HepG2 (cell line): ENCODE results near the gene IGFBP5.

Experiments used
- ASH2L ChIP-seq: fragments of 300-600, 200-600 bp; sonication (generic); IDR thresholded peaks from 2 replicates; pipeline ENCODE4 v1.7.0; 2017; ENCODE audit warnings: low read depth, mild to moderate bottlenecking, moderate library complexity, mixed read lengths, low read length; ENCODE audit not compliant: insufficient read length
- BRD4 ChIP-seq: sonication (generic); formaldehyde crosslinking; IDR thresholded peaks from 2 replicates; pipeline ENCODE4 v1.4.0; 2020; ENCODE audit warnings: missing genetic modification reagents
- EED ChIP-seq: sonication (generic); formaldehyde crosslinking; IDR thresholded peaks from 2 replicates; pipeline ENCODE4 v1.5.0; 2020; ENCODE audit warnings: mild to moderate bottlenecking, missing genetic modification reagents
- ELF1 ChIP-seq: sonication (generic); formaldehyde crosslinking; IDR thresholded peaks from 2 replicates; pipeline ENCODE4 v1.4.0; 2020; ENCODE audit warnings: missing genetic modification reagents
- EZH2 ChIP-seq: conservative IDR thresholded peaks from 2 replicates; pipeline ENCODE4 v1.6.1; 2012; ENCODE audit warnings: mild to moderate bottlenecking, low read depth, low read length, moderate library complexity
- IRF2 ChIP-seq: IDR thresholded peaks from 2 replicates; pipeline ENCODE4 v1.6.1; 2018; ENCODE audit warnings: missing genetic modification reagents, missing compliant biosample characterization
- KLF13 ChIP-seq: sonication (generic); formaldehyde crosslinking; IDR thresholded peaks from 2 replicates; pipeline ENCODE4 v1.4.0; 2020; ENCODE audit warnings: mild to moderate bottlenecking, missing genetic modification reagents
- SRSF4 ChIP-seq: fragments of 200-400 bp; formaldehyde crosslinking; IDR thresholded peaks from one replicate; pipeline ENCODE4 v1.6.1; 2018; ENCODE audit warnings: mild to moderate bottlenecking, low read depth, low read length, moderate library complexity; ENCODE audit not compliant: poor library complexity, severe bottlenecking
- YY1 ChIP-seq: IDR thresholded peaks from 2 replicates; pipeline ENCODE4 v1.6.1; 2011; ENCODE audit warnings: low read length, low read depth, moderate library complexity, mild to moderate bottlenecking; ENCODE audit not compliant: insufficient read depth, insufficient replicate concordance
- ZNF343 ChIP-seq: sonication (generic); formaldehyde crosslinking; IDR thresholded peaks from 2 replicates; pipeline ENCODE4 v1.4.0; 2020; ENCODE audit warnings: mild to moderate bottlenecking, missing genetic modification reagents
- ZNF747 ChIP-seq: sonication (generic); formaldehyde crosslinking; IDR thresholded peaks from 2 replicates; pipeline ENCODE4 v1.8.1; 2023; ENCODE audit warnings: missing genetic modification reagents, mild to moderate bottlenecking, borderline replicate concordance
- ZNF792 ChIP-seq: IDR thresholded peaks from 2 replicates; pipeline ENCODE4 v1.6.1; 2016
- TF ChIP-seq, protein P1 (sequence below): sonication (generic); formaldehyde crosslinking; IDR thresholded peaks from 2 replicates; pipeline ENCODE4 v1.5.1; 2020; ENCODE audit warnings: mild to moderate bottlenecking, missing genetic modification reagents, moderate library complexity
- TF ChIP-seq, protein P2 (sequence below): sonication (generic); formaldehyde crosslinking; IDR thresholded peaks from 2 replicates; pipeline ENCODE4 v1.5.0; 2020; ENCODE audit warnings: mild to moderate bottlenecking, missing genetic modification reagents, moderate library complexity

DNA sequence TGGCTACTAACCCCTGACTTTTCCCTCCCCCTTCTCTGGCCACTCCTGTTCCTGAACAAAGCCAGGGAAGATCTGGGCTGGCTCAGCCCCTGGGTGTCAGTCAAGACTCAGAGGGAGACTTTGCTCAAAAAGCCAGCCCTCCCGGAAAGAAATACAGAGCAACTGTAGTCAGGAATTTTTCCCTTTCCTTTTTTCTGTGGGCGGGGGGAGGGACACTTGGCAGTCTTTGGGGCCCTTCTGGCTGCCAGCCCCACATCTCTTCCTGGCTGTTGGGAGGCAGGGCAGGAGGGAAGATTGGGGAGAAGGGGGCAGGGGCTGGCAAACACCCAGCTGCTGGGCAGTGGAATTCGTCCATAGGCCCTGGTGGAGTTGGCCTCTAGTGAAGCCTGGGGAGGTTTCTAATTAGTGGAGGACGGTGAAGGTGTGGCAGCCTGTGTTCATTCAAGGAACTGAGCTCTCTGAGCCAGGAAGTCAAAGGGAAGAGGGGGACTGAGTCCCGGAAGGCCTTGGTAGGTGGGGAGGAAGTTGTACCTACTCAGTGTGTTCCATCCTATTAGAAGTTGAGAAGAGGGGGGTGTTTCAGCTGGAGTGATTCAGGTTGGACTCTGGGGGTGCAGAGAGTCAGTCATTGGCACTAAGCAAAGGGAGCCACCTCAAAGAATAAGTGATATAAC lies 51.2 kb downstream of the IGFBP5 start:
- TF ChIP-seq YY1 (no peak), ZNF343 (CRISPR knock-in tag) (no peak), ZNF792 (no peak), BRD4 (no peak), IRF2 (CRISPR knock-in tag) (no peak), ELF1 (CRISPR knock-in tag) (no peak), EED (no peak), ASH2L (no peak), KLF13 (CRISPR knock-in tag) (no peak), EZH2 (no peak), SRSF4 (no peak), ZNF747 (CRISPR knock-in tag) (no peak)
- TF ChIP-seq, protein P1, sequence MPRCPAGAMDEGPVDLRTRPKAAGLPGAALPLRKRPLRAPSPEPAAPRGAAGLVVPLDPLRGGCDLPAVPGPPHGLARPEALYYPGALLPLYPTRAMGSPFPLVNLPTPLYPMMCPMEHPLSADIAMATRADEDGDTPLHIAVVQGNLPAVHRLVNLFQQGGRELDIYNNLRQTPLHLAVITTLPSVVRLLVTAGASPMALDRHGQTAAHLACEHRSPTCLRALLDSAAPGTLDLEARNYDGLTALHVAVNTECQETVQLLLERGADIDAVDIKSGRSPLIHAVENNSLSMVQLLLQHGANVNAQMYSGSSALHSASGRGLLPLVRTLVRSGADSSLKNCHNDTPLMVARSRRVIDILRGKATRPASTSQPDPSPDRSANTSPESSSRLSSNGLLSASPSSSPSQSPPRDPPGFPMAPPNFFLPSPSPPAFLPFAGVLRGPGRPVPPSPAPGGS (CRISPR knock-in tag) = no peak
- TF ChIP-seq, protein P2, sequence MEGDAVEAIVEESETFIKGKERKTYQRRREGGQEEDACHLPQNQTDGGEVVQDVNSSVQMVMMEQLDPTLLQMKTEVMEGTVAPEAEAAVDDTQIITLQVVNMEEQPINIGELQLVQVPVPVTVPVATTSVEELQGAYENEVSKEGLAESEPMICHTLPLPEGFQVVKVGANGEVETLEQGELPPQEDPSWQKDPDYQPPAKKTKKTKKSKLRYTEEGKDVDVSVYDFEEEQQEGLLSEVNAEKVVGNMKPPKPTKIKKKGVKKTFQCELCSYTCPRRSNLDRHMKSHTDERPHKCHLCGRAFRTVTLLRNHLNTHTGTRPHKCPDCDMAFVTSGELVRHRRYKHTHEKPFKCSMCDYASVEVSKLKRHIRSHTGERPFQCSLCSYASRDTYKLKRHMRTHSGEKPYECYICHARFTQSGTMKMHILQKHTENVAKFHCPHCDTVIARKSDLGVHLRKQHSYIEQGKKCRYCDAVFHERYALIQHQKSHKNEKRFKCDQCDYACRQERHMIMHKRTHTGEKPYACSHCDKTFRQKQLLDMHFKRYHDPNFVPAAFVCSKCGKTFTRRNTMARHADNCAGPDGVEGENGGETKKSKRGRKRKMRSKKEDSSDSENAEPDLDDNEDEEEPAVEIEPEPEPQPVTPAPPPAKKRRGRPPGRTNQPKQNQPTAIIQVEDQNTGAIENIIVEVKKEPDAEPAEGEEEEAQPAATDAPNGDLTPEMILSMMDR (CRISPR knock-in tag) = no peak
